Uterus (tissue), 4 donors: ENCODE results near the gene ABLIM2. TPM values are rescaled to one million over a fixed set of nuclear protein-coding genes. Genes with fewer than 3 reads are reported as not detected.

Experiments
- DNase-seq, 2 donors: peaks; one replicate each; pipeline ENCODE4 v3.0.0-alpha.2; 2019 to 2020
- H3K27ac ChIP-seq, 2 donors: fragments of 200-600 bp; sonication (generic); 1 replicate in 1 of 2; 2 replicates in 1 of 2; pipeline ENCODE4 v1.5.1; 2016 to 2018
- H3K27me3 ChIP-seq, 2 donors: fragments of 200-600 bp; sonication (generic); one replicate each; pipeline ENCODE4 v1.5.1; 2018 to 2019; ENCODE audit warnings: control low read depth in 1 of 2
- H3K36me3 ChIP-seq, 2 donors: fragments of 200-600 bp; sonication (generic); one replicate each; pipeline ENCODE4 v1.5.1; 2019; ENCODE audit warnings: control low read depth in 1 of 2
- H3K4me1 ChIP-seq, 2 donors: fragments of 200-600 bp; sonication (generic); one replicate each; pipeline ENCODE4 v1.5.1; 2018 to 2019; ENCODE audit warnings: control low read depth in 1 of 2
- H3K4me3 ChIP-seq, 2 donors: fragments of 200-600 bp; sonication (generic); 1 replicate in 1 of 2; 2 replicates in 1 of 2; pipeline ENCODE4 v1.5.1; 2018 to 2019; ENCODE audit warnings: mild to moderate bottlenecking in 1 of 2
- H3K9me3 ChIP-seq, 2 donors: fragments of 200-600 bp; sonication (generic); one replicate each; pipeline ENCODE4 v1.5.1; 2019; ENCODE audit warnings: control low read depth in 1 of 2
- CTCF ChIP-seq, 4 experiments: fragments of 200-600 bp in 2 of 4; fragments of 450-650 bp in 2 of 4; sonication (generic) in 2 of 4; IDR thresholded peaks; one replicate each; pipeline ENCODE4 v1.5.1; 2016 to 2019; ENCODE audit warnings: antibody characterized with exemption in 4 of 4, mild to moderate bottlenecking in 2 of 4, moderate library complexity in 1 of 4
- POLR2A ChIP-seq, 2 donors: fragments of 450-650 bp; IDR thresholded peaks; one replicate each; pipeline ENCODE4 v1.6.1; 2016; ENCODE audit warnings: antibody characterized with exemption in 2 of 2, mild to moderate bottlenecking in 1 of 2, moderate library complexity in 1 of 2
- intact Hi-C: fragments of 100-400 bp; cut with DNase I; formaldehyde crosslinking; loops from one replicate; pipeline ENCODE4 v1.15.1; 2023; ENCODE audit warnings: low total_unique reads
- total RNA-seq, 4 donors: library from RNA; depleted of rRNA in 3 of 4; stranded (reverse); fragments of >200 nt in 3 of 4; gene quantifications; one replicate each; pipeline versions ENCODE4 v1.1.0 to v1.2.4, GENCODE V29; 2014 to 2023
- donor health status: DM: yes; HTN: yes; CAD: no.

ABLIM2 gene
- total RNA-seq, 4 donors from 2014 or later = 0.77 to 6.0 (median 1.5) TPM

GRCh38 chr4:8092282-8092681 lies 66.3 kb downstream of the ABLIM2 start:
- TF ChIP-seq POLR2A (IDR thresholded peaks at IDR 0.05) (no peak), CTCF (IDR thresholded peaks at IDR 0.05) (no peak)
- no peak overlapping the region for H3K4me3 ChIP-seq
- no peaks in the 10 kb centered on the region for H3K36me3 ChIP-seq
- H3K27me3 ChIP-seq = no peaks in the 10 kb centered on the region
- no peak overlapping the region for H3K27ac ChIP-seq
- DNase-seq = no peak
- H3K4me1 ChIP-seq = no peaks in the 10 kb centered on the region
- intact Hi-C loops = no loop called here
- peaks cover 0 to 9% of the 10 kb centered on the region in 2 donors for H3K9me3 ChIP-seq

- Histone ChIP-seq H3K36me3 (no peaks in the 10 kb centered on the region), H3K27ac (no peak overlapping the region), H3K4me3 (no peak overlapping the region), H3K4me1 (no peaks in the 10 kb centered on the region), H3K27me3 (no peaks in the 10 kb centered on the region), H3K9me3 (peaks cover 0 to 9% of the 10 kb centered on the region in 2 donors)
- TF ChIP-seq POLR2A (IDR thresholded peaks at IDR 0.05) = no peak
- TF ChIP-seq CTCF (IDR thresholded peaks at IDR 0.05) = no peak
- intact Hi-C loops = no loop called here
- DNase-seq = no peak
These were observed 67.8 kb downstream of the ABLIM2 start for GRCh38 chr4:8090744-8091301.

GRCh38 chr4:8090312-8090711 lies 68.3 kb downstream of the ABLIM2 start:
- intact Hi-C loops = no loop called here
- peak in 1 of 2 donors; percentile 43 for DNase-seq
- Histone ChIP-seq H3K36me3 (no peaks in the 10 kb centered on the region), H3K9me3 (peaks cover 0 to 9% of the 10 kb centered on the region in 2 donors), H3K4me1 (no peaks in the 10 kb centered on the region), H3K4me3 (no peak overlapping the region), H3K27me3 (no peaks in the 10 kb centered on the region), H3K27ac (no peak overlapping the region)
- TF ChIP-seq POLR2A (IDR thresholded peaks at IDR 0.05) = no peak
- TF ChIP-seq CTCF (IDR thresholded peaks at IDR 0.05) = no peak

GRCh38 chr4:8089862-8090261 lies 68.8 kb downstream of the ABLIM2 start:
- no peak overlapping the region for H3K27ac ChIP-seq
- no peaks in the 10 kb centered on the region for H3K27me3 ChIP-seq
- no peak overlapping the region for H3K4me3 ChIP-seq
- H3K9me3 ChIP-seq = peaks cover 0 to 9% of the 10 kb centered on the region in 2 donors
- TF ChIP-seq POLR2A (IDR thresholded peaks at IDR 0.05) = no peak
- no peak for TF ChIP-seq CTCF (IDR thresholded peaks at IDR 0.05)
- intact Hi-C loops = no loop called here
- H3K36me3 ChIP-seq = no peaks in the 10 kb centered on the region
- no peaks in the 10 kb centered on the region for H3K4me1 ChIP-seq
- DNase-seq = no peak

GRCh38 chr4:8088966-8089491 lies 69.6 kb downstream of the ABLIM2 start:
- intact Hi-C loops = no loop called here
- Histone ChIP-seq H3K27me3 (no peaks in the 10 kb centered on the region), H3K9me3 (peaks cover 0 to 8% of the 10 kb centered on the region in 2 donors), H3K36me3 (no peaks in the 10 kb centered on the region), H3K27ac (no peak overlapping the region), H3K4me1 (no peaks in the 10 kb centered on the region), H3K4me3 (no peak overlapping the region)
- no peak for DNase-seq
- TF ChIP-seq POLR2A (IDR thresholded peaks at IDR 0.05) (no peak), CTCF (IDR thresholded peaks at IDR 0.05) (no peak)
